Upper lobe of right lung (tissue), 1 donor: Measurements from ENCODE around the gene FCRL4. TPM values are rescaled to one million over a fixed set of nuclear protein-coding genes. Genes with fewer than 3 reads are reported as not detected.

Source experiments
- ATAC-seq: fragments of 200-7000 bp; cut with Tn5 transposase; one replicate; pipeline ENCODE4 v1.9.1; 2020; ENCODE audit warnings: mild to moderate bottlenecking, moderate library complexity
- DNase-seq: peaks from one replicate; pipeline ENCODE4 v3.0.0-alpha.2; 2020
- H3K27ac ChIP-seq: fragments of 200-600 bp; one replicate; pipeline ENCODE4 v1.8.0; 2022
- H3K27me3 ChIP-seq: fragments of 200-600 bp; one replicate; pipeline ENCODE4 v1.8.0; 2022; ENCODE audit warnings: mild to moderate bottlenecking
- H3K36me3 ChIP-seq: fragments of 200-600 bp; one replicate; pipeline ENCODE4 v1.8.0; 2022
- H3K4me1 ChIP-seq: fragments of 200-600 bp; one replicate; pipeline ENCODE4 v1.8.0; 2022
- H3K4me3 ChIP-seq: fragments of 200-600 bp; one replicate; pipeline ENCODE4 v1.8.0; 2022; ENCODE audit warnings: mild to moderate bottlenecking
- H3K9me3 ChIP-seq: fragments of 200-600 bp; one replicate; pipeline ENCODE4 v1.8.0; 2022
- CTCF ChIP-seq: fragments of 200-600 bp; IDR thresholded peaks from one replicate; pipeline ENCODE4 v1.8.0; 2022; ENCODE audit warnings: antibody characterized with exemption
- intact Hi-C: fragments of 100-400 bp; cut with DNase I; formaldehyde crosslinking; loops from one replicate; pipeline ENCODE4 v1.11.0; 2022
- long read RNA-seq: library from polyadenylated mRNA; unstranded; transcript quantifications from one replicate; pipeline ENCODE4 v2.0.0, GENCODE V29; 2021
- total RNA-seq: library from RNA; stranded (reverse); fragmentation: NEBNext Ultra II Directional; extraction: Animal tissue kit (Norgen Biotek cat#: 25700); gene quantifications from one replicate; pipeline ENCODE4 v1.2.1, GENCODE V29; 2021
- donor health status: DM: no; HTN: yes; CAD: no; lungs with severe emphysema.

Gene FCRL4
- not detected for total RNA-seq
- long read RNA-seq, result 0 reads

GRCh38 chr1:157597959-157598667, at the start of gene FCRL4:
TSS of gene FCRL4 (minus strand) at chr1:157598085. CDS start at chr1:157597944, 141 bp downstream.
- intact Hi-C loops, result no loop called here
- peaks cover 12% of the 10 kb centered on the region for H3K27me3 ChIP-seq
- no peaks in the 10 kb centered on the region for H3K36me3 ChIP-seq
- no peaks in the 10 kb centered on the region for H3K4me1 ChIP-seq
- TF ChIP-seq CTCF, result no peak
- no peak within 1 kb of the TSS for H3K27ac ChIP-seq
- ATAC-seq (no peak), DNase-seq (no peak)
- no peaks in the 10 kb centered on the region for H3K9me3 ChIP-seq
- H3K4me3 ChIP-seq, result no peak within 1 kb of the TSS

DNA sequence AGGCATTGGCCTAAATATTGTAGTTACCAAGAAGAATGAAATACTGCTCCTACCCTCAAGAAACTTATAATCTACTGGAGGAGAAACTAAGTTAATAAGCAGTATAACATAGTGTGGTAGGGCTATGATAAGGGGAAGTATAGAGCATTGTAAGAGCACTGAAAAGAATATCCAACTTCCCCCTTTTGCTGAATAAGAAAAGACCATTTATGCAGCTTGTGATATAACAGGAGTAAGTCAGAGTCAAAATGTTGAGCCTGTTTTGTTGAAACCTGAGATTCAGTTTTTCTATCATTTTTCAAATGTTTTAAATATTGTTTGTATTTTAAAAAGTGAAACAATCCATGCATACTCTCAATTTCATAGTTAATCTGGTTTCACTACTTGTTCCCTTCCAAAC, 48.3 kb upstream of the FCRL4 start:
- Histone ChIP-seq H3K9me3 (no peaks in the 10 kb centered on the region), H3K4me1 (no peaks in the 10 kb centered on the region), H3K27ac (no peak overlapping the region), H3K4me3 (no peak overlapping the region), H3K27me3 (no peaks in the 10 kb centered on the region), H3K36me3 (no peaks in the 10 kb centered on the region)
- ATAC-seq, result peak; percentile 43
- intact Hi-C loops, result no loop called here
- DNase-seq, result no peak
- no peak for TF ChIP-seq CTCF

GRCh38 chr1:157641177-157641576, 43.3 kb upstream of the FCRL4 start:
- TF ChIP-seq CTCF, result no peak
- Histone ChIP-seq H3K9me3 (no peaks in the 10 kb centered on the region), H3K27ac (no peak overlapping the region), H3K27me3 (no peaks in the 10 kb centered on the region), H3K4me1 (no peaks in the 10 kb centered on the region), H3K4me3 (no peak overlapping the region), H3K36me3 (no peaks in the 10 kb centered on the region)
- intact Hi-C loops, result no loop called here
- no peak for DNase-seq
- no peak for ATAC-seq

DNA sequence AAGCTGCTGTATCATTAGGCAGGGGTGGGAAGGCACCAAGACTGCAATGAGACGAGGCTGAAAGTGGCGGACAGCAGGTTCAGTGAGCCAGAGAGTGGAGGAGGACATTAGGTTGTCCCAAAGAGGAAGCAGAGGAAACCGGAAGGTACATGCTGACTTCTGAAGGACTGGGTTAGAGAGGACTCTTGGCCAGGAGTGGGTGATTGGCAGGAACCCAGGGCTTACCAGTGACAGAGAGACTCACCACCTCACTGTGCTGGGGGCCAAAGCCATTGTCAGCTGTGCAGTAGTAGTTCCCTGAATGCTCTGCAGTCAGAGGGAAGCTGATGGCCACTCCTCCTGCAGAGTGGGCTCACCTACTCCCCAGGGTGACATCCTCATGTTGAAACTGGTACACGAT, 41.9 kb upstream of the FCRL4 start:
- Histone ChIP-seq H3K36me3 (no peaks in the 10 kb centered on the region), H3K4me1 (no peaks in the 10 kb centered on the region), H3K4me3 (no peak overlapping the region), H3K9me3 (no peaks in the 10 kb centered on the region), H3K27me3 (no peaks in the 10 kb centered on the region), H3K27ac (no peak overlapping the region)
- ATAC-seq, result peak; percentile 59
- intact Hi-C loops, result no loop called here
- no peak for DNase-seq
- no peak for TF ChIP-seq CTCF

DNA sequence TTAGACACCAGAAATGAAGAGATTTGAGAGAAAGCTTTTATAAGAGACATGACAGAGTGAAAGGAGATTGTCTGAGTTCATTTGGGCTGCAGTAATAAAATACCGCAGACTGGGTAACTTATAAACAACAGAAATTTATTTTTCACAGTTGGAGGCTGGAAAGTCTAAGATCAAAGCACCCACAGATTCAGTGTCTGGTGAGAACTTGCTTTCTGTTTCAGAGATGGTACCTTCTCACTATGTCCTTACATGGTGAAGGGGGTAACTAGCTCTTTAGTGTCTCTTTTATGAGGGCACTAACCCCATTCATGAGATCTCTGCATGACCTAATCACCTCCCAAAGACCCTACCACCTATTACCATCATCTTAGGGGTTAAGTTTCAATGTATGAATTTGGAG, 30.9 kb upstream of the FCRL4 start:
- Histone ChIP-seq H3K9me3 (no peaks in the 10 kb centered on the region), H3K27me3 (peaks cover 6% of the 10 kb centered on the region), H3K36me3 (no peaks in the 10 kb centered on the region), H3K4me1 (no peaks in the 10 kb centered on the region), H3K4me3 (no peak overlapping the region), H3K27ac (no peak overlapping the region)
- no peak for TF ChIP-seq CTCF
- intact Hi-C loops, result no loop called here
- DNase-seq, result no peak
- ATAC-seq, result no peak

GRCh38 chr1:157626099-157626498, 28.2 kb upstream of the FCRL4 start:
- TF ChIP-seq CTCF, result no peak
- peak; percentile 27 for ATAC-seq
- no peak for DNase-seq
- intact Hi-C loops, result no loop called here
- Histone ChIP-seq H3K27me3 (peaks cover 6% of the 10 kb centered on the region), H3K4me3 (no peak overlapping the region), H3K36me3 (no peaks in the 10 kb centered on the region), H3K4me1 (no peaks in the 10 kb centered on the region), H3K27ac (no peak overlapping the region), H3K9me3 (no peaks in the 10 kb centered on the region)
